ENCODE measurements around the gene PLPPR1.

PLPPR1 gene

DNA sequence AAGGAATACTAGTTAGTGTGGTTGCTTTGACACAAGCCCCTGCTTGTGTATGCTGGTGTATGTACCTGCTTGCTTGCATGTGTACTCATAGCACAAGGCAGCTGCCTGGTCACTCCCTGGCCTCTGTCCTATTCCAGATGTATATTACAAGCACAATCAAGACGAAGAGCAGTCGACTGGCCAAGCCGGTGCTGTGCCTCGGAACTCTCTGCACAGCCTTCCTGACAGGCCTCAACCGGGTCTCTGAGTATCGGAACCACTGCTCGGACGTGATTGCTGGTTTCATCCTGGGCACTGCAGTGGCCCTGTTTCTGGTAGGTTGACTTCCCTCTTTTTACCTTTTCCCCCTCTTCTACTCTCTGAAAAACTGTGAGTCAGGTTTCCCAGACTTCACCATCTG lies 284.1 kb downstream of the PLPPR1 start:
- no peak for DNase-seq
- Histone ChIP-seq H3K4me1 (ENCODE audit: low read length) (no peaks in the 10 kb centered on the region), H3K79me2 (ENCODE audit: low read length) (no peaks in the 10 kb centered on the region), H2AFZ (ENCODE audit: low read length) (no peak overlapping the region), H3K9me2 (replicated peaks; ENCODE audit: insufficient read depth, low read length) (no peaks in the 10 kb centered on the region), H3F3A (ENCODE audit: insufficient read depth, low read length) (no peaks in the 10 kb centered on the region), H3K27me3 (replicated peaks; ENCODE audit: insufficient read depth, low read length) (no peaks in the 10 kb centered on the region), H3K9me3 (replicated peaks; ENCODE audit: insufficient read depth, low read length) (no peaks in the 10 kb centered on the region), H3K9ac (ENCODE audit: low read length) (no peak overlapping the region), H3K36me3 (replicated peaks; ENCODE audit: insufficient read depth, low read length) (no peaks in the 10 kb centered on the region), H3K4me3 (ENCODE audit: low read length) (no peak overlapping the region), H4K20me1 (ENCODE audit: insufficient read depth, low read length) (no peaks in the 10 kb centered on the region), H3K4me2 (ENCODE audit: low read depth, low read length) (no peak overlapping the region), H3K27ac (ENCODE audit: low read length) (no peak overlapping the region)
- TF ChIP-seq, protein P1, sequence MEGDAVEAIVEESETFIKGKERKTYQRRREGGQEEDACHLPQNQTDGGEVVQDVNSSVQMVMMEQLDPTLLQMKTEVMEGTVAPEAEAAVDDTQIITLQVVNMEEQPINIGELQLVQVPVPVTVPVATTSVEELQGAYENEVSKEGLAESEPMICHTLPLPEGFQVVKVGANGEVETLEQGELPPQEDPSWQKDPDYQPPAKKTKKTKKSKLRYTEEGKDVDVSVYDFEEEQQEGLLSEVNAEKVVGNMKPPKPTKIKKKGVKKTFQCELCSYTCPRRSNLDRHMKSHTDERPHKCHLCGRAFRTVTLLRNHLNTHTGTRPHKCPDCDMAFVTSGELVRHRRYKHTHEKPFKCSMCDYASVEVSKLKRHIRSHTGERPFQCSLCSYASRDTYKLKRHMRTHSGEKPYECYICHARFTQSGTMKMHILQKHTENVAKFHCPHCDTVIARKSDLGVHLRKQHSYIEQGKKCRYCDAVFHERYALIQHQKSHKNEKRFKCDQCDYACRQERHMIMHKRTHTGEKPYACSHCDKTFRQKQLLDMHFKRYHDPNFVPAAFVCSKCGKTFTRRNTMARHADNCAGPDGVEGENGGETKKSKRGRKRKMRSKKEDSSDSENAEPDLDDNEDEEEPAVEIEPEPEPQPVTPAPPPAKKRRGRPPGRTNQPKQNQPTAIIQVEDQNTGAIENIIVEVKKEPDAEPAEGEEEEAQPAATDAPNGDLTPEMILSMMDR (IDR thresholded peaks at IDR 0.05; ENCODE audit: low read length): no peak
- TF ChIP-seq EZH2 (optimal IDR thresholded peaks at IDR 0.05; ENCODE audit: low read depth, low read length): no peak
- no peak for TF ChIP-seq EZH2phosphoT487 (IDR thresholded peaks at IDR 0.05; ENCODE audit: low read length)

GRCh38 chr9:101315112-101315450 lies 286.6 kb downstream of the PLPPR1 start:
- Histone ChIP-seq H3K4me3 (ENCODE audit: low read length) (no peak overlapping the region), H3K79me2 (ENCODE audit: low read length) (no peaks in the 10 kb centered on the region), H3K9me3 (replicated peaks; ENCODE audit: insufficient read depth, low read length) (no peaks in the 10 kb centered on the region), H3K36me3 (replicated peaks; ENCODE audit: insufficient read depth, low read length) (no peaks in the 10 kb centered on the region), H3K9ac (ENCODE audit: low read length) (no peak overlapping the region), H3K4me2 (ENCODE audit: low read depth, low read length) (no peak overlapping the region), H3K27me3 (replicated peaks; ENCODE audit: insufficient read depth, low read length) (no peaks in the 10 kb centered on the region), H4K20me1 (ENCODE audit: insufficient read depth, low read length) (no peaks in the 10 kb centered on the region), H2AFZ (ENCODE audit: low read length) (no peak overlapping the region), H3K4me1 (ENCODE audit: low read length) (no peaks in the 10 kb centered on the region), H3K9me2 (replicated peaks; ENCODE audit: insufficient read depth, low read length) (no peaks in the 10 kb centered on the region), H3F3A (ENCODE audit: insufficient read depth, low read length) (no peaks in the 10 kb centered on the region), H3K27ac (ENCODE audit: low read length) (no peak overlapping the region)
- TF ChIP-seq, protein P1 (IDR thresholded peaks at IDR 0.05; ENCODE audit: low read length): no peak
- TF ChIP-seq EZH2 (optimal IDR thresholded peaks at IDR 0.05; ENCODE audit: low read depth, low read length) (no peak), EZH2phosphoT487 (IDR thresholded peaks at IDR 0.05; ENCODE audit: low read length) (no peak)
- no peak for DNase-seq

GRCh38 chr9:101317735-101318134 lies 289.2 kb downstream of the PLPPR1 start:
- no peak overlapping the region for H3K9ac ChIP-seq (ENCODE audit: low read length)
- no peak overlapping the region for H3K4me3 ChIP-seq (ENCODE audit: low read length)
- TF ChIP-seq EZH2phosphoT487 (IDR thresholded peaks at IDR 0.05; ENCODE audit: low read length): no peak
- TF ChIP-seq, protein P1 (IDR thresholded peaks at IDR 0.05; ENCODE audit: low read length): no peak
- no peak for TF ChIP-seq EZH2 (optimal IDR thresholded peaks at IDR 0.05; ENCODE audit: low read depth, low read length)
- H4K20me1 ChIP-seq (ENCODE audit: insufficient read depth, low read length): no peaks in the 10 kb centered on the region
- no peaks in the 10 kb centered on the region for H3K4me1 ChIP-seq (ENCODE audit: low read length)
- H3K79me2 ChIP-seq (ENCODE audit: low read length): no peaks in the 10 kb centered on the region
- no peaks in the 10 kb centered on the region for H3K9me2 ChIP-seq (replicated peaks; ENCODE audit: insufficient read depth, low read length)
- H3K27me3 ChIP-seq (replicated peaks; ENCODE audit: insufficient read depth, low read length): no peaks in the 10 kb centered on the region
- H3K36me3 ChIP-seq (replicated peaks; ENCODE audit: insufficient read depth, low read length): no peaks in the 10 kb centered on the region
- DNase-seq: no peak
- H2AFZ ChIP-seq (ENCODE audit: low read length): no peak overlapping the region
- no peaks in the 10 kb centered on the region for H3K9me3 ChIP-seq (replicated peaks; ENCODE audit: insufficient read depth, low read length)
- H3K27ac ChIP-seq (ENCODE audit: low read length): no peak overlapping the region
- H3F3A ChIP-seq (ENCODE audit: insufficient read depth, low read length): no peaks in the 10 kb centered on the region
- H3K4me2 ChIP-seq (ENCODE audit: low read depth, low read length): no peak overlapping the region
